ENCODE measurements around the gene OGFOD3.

OGFOD3 gene

DNA sequence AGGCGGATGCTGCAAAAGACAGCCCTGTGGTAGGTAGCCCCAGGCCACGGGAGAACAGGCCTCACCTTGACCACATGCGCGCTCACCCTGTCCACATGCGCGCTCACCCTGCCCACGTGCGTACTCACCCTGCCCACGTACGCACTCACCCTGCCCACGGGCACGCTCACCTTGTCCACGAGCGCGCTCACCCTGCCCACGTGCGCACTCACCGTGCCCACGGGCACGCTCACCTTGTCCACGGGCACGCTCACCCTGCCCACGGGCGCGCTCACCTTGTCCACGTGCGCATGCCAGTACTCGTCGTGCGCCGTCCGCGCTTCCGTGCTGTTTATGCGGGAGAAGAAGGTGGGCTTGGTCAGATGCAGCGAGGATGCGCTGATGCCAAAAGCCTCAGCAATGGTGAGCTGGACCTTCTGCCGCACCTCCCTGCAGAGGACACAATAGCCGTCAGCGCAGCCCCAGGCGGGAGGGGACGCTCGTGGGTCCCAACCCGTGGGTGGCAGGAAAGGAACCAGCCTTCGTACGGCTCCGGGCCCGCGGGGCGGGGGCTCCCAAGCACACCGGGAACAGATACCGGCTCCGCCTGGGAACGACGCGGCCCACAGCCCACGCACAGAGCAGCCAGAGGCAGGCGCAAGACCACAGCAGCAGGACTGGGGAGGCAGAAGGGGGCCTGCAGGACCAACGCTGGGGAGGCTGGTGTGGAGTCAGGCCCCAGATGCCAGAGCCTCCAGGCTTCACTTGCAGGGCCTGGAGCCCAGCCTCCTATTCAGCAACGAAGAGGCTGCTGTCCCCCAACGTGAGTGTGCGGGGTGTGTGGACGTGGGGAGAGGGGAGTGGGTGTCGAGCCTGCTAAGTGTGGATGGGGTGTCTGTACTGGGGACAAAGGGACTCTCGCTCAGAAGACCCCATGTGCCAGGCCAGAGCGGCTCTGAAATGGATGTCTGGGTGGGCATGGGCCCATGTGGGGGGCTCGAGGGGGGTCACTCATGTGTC is 14.4 kb downstream of the OGFOD3 start:
- DNase-seq: no peak

DNA sequence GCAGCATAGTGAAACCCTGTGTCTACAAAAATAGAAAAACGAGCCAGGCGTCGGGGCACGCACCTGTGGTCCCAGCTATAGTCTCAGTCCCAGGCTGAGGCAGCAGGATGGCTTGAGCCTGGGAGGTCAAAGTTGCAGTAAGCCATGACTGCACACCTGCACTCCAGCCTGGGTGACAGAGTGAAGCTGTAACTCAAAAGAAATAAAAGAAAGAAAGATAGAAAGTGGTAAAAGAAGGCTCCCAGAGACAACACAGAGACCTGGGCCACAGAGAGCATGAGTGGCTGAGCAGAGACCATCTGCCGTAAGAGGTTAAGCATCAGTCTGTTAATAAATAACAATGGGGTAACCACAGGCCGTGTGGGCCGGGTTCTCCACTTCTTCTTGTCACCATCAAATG is 15.5 kb downstream of the OGFOD3 start:
- DNase-seq: no peak

DNA sequence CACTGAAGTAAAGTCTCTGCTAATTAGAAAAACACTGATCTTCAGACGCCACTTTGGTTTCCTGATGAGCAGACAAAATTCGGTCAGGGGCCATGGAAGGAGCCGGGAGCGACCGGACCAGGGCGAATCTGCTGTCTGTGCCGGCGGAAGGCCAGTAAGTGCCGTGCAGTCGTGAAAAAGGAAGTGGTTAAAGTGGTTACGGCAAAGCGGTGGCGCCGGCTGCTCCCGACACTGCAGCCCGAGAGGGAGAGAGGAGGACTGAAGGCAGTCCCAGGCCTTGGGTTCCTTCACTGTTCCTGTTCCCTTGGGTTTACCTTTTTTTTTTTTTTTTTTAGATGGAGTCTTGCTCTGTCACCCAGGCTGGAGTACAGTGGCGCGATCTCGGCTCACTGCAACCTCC is 17.6 kb downstream of the OGFOD3 start:
- no peak for DNase-seq

DNA sequence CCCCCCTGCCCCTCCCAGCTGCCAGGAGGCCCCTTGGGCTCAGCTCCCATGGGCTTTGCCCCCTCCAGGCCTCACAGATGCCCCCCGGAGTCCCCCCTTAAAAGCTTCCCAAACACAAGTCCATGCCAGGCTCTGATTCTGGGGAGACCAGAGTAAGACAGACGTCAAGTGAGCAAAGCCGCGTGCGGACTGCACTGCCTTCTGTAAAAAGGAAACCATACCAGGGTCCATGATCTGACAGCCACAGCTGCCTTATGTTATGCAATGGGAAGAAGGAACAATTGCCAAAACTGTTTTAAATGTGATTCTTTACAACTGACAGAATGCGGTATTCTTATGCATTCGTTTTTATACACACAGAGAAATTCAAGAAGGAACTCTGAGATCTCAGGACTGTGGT is 18.2 kb downstream of the OGFOD3 start:
- no peak for DNase-seq

DNA sequence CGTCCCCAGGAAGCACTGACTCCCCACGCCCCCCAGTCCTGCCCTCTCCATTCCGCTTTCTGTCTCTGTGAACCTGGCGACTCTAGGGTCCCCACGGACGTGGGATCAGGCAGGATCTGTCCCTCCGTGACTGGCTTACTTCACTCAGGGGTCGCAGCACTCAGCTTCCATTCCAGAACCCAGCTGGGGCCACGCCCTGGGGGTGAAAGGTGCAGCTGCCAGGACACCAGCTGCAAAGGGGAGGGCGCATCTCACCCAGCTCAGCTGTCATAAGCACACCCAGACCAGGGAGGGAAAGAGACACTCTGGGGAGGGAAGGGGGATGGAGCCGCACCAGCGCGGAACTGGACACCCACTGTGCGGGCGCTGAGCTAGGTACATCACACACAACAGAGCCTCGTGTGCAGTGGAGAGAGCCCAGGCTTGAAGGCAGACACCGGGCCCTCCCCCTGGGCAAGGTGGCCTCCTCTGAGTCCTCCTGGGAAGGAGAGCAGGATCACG is 18.7 kb downstream of the OGFOD3 start:
- no peak for DNase-seq

DNA sequence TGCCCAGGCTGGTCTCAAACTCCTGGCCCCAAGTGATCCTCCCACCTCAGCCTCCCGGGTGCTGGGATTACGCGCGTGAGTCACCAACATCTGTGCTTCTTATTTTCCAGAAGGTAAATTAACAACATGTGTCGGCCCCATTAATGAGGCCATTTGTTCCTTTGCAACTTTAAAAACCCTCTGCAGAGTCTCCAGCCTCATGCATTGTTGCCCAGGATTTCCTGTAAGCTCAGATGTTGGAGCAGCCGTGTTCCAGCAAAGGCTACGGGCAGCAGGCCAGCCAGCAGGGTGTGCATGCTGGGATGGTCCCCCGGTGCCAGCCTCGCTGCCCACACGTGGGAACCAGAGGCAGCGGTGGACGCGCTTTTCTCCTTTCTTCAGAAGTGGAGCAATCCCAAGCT is 19.3 kb downstream of the OGFOD3 start:
- DNase-seq: no peak

DNA sequence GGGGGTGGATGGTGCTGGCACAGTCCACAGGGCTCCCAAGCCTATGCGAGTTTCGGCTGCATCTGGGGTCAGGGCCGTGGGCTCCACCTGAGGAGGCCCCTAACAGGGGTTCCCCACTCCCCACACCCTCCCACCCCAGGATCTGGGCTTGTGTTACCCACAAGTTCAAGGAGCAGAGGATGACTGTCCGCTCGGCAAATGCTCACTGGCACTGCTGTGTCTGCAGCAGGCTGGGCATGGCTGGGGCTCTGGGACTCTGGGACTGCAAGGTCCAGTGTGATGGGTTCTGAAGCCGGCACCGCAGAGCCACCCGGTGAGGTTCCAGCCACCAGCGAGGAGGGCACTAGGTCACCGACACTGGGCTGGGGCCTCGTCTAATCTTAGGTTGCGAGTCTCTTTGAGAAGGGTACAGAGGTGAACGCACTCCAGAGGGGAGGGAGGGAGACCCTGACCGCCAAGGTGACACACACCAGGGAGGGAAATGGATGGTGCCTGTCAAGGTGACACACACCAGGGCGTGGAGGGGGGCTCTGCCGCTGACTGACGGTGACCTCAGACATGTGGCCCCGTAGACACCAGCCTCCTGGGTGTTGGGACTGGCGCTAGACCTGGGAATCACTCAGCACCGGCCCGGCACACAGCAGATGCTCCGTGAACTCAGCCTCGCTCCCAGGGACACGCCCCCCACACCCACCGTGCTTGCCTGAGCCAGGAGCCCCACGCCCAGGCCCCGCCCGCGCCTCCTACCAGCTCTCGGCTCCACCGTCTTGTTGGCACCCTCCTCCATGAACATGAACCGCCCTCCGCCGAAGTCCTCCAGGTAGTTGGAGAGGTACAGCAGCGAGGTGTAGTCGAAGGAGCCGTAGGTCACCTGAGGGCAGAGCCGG is 20.7 kb downstream of the OGFOD3 start:
- DNase-seq: no peak

DNA sequence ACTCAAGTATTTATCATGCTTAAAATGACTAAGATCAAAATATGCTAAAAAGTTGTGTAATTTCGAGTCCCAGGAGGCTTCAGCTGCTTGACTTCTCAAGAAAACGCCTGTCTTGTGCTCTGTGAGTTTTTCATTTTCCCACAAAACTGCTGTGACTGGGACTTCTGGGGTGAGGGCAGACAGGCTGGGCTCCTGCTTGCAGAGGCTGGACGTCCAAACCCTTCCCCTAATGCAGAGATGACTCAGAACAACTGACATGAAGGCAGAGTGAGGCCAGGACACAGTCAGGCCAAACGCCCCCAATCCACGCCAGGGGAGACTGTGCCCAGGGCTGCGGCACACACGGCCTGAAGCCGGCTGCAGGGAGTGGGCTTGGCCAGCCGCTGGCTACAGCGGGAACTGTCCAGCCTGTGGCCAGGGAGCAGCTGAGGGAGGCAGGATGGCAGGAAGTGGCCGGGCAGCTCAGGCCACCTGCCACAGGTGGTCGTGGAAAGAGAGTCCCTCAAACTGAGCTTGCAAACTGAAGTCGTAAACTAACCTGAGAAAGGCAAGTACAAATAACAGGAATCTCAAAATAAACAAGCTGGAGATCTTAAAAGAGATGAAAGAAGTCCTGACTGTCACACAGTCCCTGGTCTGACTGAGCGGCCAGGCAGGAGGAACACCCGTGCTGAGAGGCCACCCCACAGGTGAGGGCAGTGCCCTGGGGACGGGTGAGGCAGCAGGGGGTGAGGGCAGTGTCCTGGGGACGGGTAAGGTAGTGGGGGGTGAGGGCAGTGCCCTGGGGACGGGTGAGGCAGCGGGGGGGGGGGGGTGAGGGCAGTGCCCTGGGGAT is 21.6 kb downstream of the OGFOD3 start:
- peak; percentile 61 for DNase-seq

DNA sequence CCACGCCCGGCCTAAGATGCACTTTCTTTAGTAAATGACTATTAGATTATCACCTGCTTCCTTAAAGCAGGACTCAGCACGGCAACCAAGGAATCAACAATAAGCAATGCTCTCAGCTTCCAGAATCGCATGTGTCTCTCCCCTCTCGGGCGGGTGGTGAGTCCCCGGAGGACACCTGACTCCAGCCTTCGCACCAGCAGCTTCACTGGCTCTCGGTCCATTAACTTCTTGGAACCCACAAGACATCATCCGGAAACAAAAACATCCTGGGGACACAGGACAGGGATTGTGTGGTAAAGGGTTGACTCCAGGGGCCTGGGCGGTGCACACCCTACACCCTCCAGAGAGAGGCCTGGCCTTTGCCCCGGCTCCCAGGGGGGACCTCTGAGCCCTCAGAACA is 24.1 kb downstream of the OGFOD3 start:
- DNase-seq: no peak

DNA sequence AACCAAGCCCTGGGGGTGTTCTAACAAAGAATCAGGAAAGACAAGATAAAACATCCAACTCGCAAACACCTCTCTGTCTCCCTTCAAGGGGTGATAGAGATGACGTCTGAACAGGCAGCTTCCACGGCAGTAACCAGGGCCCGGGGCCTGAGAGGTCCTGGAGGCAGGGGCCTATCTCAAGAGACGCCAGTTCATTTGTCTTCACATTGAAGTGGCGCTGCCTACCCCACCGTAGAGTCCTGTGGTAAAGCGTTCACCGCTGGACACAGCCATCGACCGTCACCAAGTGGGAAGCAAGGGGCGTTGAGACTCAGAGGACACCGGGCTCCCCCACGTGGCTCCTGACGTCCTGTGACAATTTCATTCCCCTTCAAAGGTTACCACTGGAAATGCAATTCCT is 25.4 kb downstream of the OGFOD3 start:
- no peak for DNase-seq

DNA sequence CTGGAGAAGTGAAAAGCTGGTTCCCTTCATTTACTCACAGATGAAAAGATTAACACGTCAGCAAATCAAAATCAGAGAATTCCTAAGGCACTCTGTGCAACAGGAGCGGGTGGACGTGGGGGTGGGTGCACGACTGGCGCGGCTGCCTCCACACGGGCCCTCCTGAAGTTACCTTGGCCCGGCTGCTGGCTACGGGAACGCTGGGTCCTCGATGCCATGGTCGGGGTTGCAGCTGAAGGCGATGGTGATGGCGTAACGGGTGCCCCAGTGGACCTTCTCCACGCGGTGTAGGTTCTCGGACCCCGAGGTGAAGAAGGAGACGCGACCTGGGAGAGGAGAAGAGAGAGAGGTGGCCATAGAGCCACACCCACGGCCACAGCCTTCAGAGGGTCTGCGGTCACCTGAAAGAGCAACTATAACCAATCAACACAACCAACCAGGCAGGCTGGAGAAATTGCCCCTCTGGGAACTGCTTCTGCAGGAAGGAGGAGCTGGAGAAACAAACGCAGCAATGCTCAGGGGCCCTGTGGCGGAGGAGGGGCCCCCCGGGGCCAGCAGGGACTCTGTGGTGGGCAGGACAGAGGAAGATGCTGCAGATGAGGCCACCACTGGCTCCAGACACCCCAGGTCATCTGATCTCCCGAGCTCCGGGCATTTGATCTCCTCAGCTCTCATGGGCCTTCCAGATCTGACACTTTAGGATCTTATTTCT is 26.0 kb downstream of the OGFOD3 start:
- DNase-seq: no peak

DNA sequence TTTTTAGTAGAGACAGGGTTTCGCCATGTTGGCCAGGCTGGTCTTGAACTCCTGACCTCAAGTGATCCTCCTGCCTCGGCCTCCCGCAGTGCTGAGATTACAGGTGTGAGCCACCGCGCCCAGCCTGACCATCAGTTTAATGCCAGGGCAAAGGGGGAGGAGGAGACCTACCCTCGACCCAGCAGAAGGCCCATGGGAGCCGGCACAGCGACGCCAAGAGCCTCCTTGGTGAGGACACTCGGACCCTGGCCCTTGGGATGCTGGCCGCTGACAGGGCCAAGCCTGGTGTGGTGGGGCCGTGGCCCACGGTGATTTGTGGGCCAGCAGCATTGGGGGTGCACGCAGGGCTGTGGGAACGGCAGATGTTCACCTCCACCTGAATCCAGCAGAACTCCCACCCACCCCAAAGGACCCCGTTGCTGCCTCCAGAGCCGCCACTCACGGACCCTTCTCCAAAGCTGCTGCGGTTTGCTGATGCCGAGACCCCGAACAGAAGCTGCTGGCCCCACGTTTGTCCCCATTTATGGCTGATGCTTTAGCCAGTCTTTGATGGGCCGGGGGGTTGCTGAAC is 26.8 kb downstream of the OGFOD3 start:
- no peak for DNase-seq

DNA sequence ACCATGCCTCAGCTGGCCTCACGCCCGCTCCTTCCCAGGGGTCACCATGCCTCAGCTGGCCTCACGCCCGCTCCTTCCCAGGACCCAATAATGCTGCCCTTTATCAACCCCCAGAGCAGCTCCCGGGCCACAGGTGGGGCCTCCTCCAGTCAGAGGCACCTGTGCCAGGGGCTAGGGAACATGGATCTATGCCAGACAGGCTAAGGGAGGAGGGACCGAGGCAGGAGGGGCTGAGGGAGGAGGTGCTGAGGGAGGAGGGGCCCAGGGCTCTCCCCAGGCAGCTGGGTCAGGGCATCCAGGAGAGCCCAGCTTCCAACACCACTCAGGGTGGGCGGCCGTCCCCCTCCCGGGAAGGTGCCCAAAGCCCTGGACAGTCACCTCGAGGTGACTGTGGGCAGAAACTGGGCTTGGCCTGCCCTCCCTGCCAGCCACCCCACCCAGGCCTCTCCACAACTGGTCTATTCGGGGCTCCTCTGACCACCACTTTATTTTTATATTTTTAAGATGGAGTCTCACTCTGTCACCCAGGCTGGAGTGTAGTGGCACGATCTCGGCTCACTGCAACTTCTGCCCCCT is 27.4 kb downstream of the OGFOD3 start:
- DNase-seq: no peak

DNA sequence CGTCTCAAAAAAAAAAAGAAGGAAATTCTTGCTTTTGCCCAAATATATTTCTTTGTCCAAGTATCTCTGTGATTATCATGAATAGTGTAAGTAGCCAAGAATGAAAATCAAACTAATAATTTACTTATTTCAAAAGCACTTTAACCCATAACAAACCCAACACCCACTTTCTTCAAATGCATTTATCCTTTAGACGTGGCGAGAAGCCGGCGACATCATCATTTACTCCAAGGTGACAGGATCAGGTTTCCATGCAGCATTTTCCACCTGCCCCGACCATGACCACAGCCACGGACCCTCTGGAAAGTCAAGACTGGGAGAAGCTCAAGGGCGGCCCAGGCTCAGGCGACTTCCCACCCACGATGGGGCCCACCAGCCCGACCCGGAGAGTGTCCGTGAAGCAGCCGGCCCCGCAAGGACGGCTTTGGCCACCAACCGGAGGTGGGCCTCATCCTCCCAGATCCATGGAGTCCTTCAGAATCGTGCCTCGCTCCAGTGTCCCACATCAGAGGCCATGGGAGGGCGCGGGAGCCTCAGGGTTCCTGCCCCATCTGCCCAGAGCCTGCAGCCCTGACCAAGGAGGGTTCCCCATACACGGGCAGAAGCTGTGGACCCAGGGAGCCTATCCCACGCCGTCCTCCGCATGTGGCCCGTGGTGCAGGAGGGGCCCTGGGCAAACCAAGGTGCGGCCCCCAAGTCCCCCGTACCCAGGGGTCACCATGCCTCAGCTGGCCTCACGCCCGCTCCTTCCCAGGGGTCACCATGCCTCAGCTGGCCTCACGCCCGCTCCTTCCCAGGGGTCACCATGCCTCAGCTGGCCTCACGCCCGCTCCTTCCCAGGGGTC is 28.1 kb downstream of the OGFOD3 start:
- DNase-seq: no peak

DNA sequence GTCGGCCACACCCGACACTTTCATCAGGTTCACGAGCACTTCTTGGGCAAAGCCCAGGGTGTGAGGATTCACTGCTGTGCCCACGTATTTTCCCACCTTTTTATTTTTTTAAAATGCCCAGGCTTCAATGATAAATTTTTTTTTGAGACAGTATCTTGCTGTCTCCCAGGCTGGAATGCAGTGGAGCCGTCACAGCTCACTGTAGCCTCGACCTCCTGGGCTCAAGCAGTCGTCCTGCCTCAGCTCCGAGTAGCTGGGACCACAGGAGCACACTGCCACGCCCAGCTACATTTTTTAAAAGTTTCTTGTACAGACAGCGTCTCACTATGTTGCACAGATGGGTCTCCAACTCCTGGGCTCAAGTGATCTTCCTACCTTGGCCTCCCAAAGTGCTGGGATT is 29.0 kb downstream of the OGFOD3 start:
- no peak for DNase-seq

DNA sequence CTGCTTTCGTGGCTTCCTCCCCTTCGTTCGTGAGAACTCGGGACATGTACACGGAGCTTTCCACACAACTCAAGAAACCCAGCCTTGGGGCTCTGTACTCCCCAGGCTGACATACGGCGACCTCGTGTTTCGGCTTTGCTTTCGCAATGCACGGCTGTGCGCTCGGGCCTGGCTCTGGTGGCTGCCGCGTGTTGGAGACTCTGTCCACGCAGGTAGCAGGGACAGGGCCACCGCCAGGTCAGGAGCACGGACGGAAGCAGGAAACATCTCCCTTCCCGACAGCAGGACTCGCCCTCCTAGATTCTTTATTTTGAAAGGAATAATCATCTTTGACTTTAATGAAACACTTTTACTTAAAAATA is 29.5 kb downstream of the OGFOD3 start:
- DNase-seq: no peak

DNA sequence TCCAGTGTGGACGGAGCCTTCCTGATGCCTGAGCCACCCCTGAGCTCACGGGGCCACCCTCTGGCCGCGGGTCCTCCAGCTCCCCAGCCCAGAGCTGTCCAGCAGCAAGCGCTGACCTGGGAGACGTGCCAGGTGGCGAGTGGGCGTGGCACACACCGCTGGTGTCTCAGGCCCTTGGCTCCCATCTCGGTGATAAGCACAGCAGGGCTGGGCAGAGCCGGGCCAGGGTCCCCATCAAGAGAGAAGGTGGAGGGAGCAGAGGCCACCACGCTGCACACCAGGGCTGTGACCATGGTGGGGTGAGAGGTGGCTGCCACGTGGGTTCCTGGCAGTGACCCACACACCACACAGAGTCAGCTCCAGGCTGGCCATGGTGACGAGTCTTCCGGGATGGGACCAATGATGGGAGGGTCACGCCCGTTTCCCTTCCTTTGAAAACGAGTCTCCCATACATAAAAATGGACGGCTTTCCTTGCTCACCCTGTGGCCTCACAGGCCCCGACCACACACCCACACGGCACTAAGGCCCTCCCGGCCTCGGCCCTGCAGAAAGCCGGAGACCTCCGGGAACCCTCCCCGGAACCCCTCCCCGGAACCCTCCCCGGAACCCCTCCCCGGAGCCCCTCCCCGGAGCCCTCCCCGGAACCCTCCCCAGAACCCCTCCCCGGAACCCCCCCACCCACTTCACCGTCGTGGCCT is 30.0 kb downstream of the OGFOD3 start:
- DNase-seq: no peak

DNA sequence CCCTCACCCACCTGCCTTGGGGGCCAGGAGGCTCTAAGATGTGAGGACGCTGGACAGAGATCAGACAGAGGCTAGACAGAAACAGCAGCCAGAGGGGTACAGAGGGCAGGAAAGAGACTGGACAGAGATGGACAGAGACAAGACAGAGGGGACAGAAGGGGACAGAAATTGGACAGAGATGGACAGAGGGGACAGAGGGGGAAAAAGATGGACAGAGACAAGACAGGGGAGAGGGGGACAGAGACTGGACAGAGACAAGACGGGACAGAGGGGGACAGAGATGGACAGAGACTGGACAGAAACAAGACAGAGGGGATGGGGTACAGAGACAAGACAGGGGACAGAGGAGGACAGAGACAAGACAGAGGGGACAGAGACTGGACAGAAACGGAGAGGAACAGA is 30.7 kb downstream of the OGFOD3 start:
- DNase-seq: no peak

DNA sequence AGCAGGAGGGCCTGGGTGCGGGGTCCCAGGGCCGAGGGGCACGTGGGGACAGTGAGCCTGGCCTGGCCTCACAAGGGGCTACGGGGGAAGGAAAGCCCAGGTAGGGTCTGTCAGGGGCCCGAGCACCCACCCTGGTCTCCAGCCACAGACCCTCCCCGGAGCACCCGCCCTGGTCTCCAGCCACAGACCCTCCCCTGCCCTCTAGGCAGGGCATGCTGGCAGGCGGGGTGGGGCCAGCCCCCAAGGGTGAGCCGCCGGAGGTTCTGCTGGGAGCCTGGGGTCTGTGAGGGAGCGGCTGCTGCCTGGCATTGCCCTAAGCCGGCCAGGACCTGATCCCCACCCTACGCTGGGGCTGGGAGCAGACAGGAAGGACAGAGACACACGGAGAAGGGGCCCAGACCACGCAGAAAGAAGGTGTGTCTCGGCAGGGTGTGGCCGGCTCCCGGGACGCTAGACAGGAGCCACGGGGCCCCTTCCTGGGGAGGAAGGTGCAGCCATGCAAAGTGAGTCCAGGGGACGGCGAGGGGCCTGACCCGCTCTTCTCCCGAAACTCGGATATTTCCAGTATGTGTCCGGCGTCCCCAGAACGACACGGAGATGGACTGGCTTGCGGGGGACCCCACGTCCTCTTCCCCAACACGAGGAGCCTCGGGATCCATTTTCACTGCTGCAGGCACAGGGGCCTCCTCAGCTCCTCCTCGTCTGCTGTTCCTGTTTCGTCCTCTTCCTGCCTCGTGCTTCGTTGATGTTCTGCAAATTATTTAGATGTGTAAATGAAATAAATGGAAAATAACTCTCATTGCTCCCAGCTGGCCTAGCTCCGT is 31.3 kb downstream of the OGFOD3 start:
- DNase-seq: no peak

Data from T1000 (cell line).